HepG2 (cell line): ENCODE results near the gene RTEL1. TPM values are rescaled to one million over a fixed set of nuclear protein-coding genes. Genes with fewer than 3 reads are reported as not detected.

Source experiments
- ARNT2 ChIP-seq: sonication (generic); formaldehyde crosslinking; IDR thresholded peaks from 2 replicates; pipeline ENCODE4 v1.8.0; 2022; ENCODE audit warnings: mild to moderate bottlenecking, low read depth, missing genetic modification reagents, moderate library complexity
- E2F5 ChIP-seq: sonication (generic); formaldehyde crosslinking; conservative IDR thresholded peaks from 2 replicates; pipeline ENCODE4 v1.4.0; 2020; ENCODE audit warnings: missing genetic modification reagents
- GABPB1 ChIP-seq: IDR thresholded peaks from 2 replicates; pipeline ENCODE4 v1.6.1; 2016; ENCODE audit warnings: mild to moderate bottlenecking, missing genetic modification reagents, moderate library complexity, missing compliant biosample characterization
- HDAC2 ChIP-seq: sonication (generic); formaldehyde crosslinking; IDR thresholded peaks from 2 replicates; pipeline ENCODE4 v1.4.0; 2020; ENCODE audit warnings: missing genetic modification reagents
- KAT7 ChIP-seq: IDR thresholded peaks from 2 replicates; pipeline ENCODE4 v1.6.1; 2018; ENCODE audit warnings: borderline replicate concordance, missing compliant biosample characterization
- KDM6A ChIP-seq: IDR thresholded peaks from 2 replicates; pipeline ENCODE4 v1.6.1; 2016; ENCODE audit warnings: low read depth
- KLF15 ChIP-seq: sonication (generic); formaldehyde crosslinking; IDR thresholded peaks from 2 replicates; pipeline ENCODE4 v1.8.1; 2023; ENCODE audit warnings: borderline replicate concordance, mild to moderate bottlenecking, inconsistent platforms, missing genetic modification reagents, mixed read lengths
- MBNL3 ChIP-seq: fragments of 250-450 bp; sonication (Bioruptor Pico); conservative IDR thresholded peaks from 2 replicates; pipeline ENCODE4 v1.8.0; 2022; ENCODE audit warnings: mild to moderate bottlenecking, inconsistent platforms
- TFAP4 ChIP-seq: sonication (generic); IDR thresholded peaks from 2 replicates; pipeline ENCODE4 v1.6.1; 2016; ENCODE audit warnings: low read depth, borderline replicate concordance
- THAP9 ChIP-seq: sonication (generic); formaldehyde crosslinking; IDR thresholded peaks from 2 replicates; pipeline ENCODE4; 2020; ENCODE audit warnings: missing genetic modification reagents, mild to moderate bottlenecking, borderline replicate concordance
- ZBTB42 ChIP-seq: sonication (generic); formaldehyde crosslinking; IDR thresholded peaks from 2 replicates; pipeline ENCODE4 v1.5.0; 2020; ENCODE audit warnings: mild to moderate bottlenecking, missing genetic modification reagents
- ZBTB44 ChIP-seq: sonication (generic); formaldehyde crosslinking; IDR thresholded peaks from 2 replicates; pipeline ENCODE4 v1.4.0; 2020; ENCODE audit warnings: missing genetic modification reagents
- ZNF276 ChIP-seq: sonication (generic); formaldehyde crosslinking; IDR thresholded peaks from 2 replicates; pipeline ENCODE4 v1.4.0; 2020; ENCODE audit warnings: mild to moderate bottlenecking, low read depth, missing genetic modification reagents
- ZNF326 ChIP-seq: sonication (generic); formaldehyde crosslinking; IDR thresholded peaks from 2 replicates; pipeline ENCODE4 v1.4.0; 2020; ENCODE audit warnings: missing genetic modification reagents, borderline replicate concordance
- ZNF563 ChIP-seq: sonication (generic); formaldehyde crosslinking; IDR thresholded peaks from 2 replicates; pipeline ENCODE4 v1.8.0; 2022; ENCODE audit warnings: mild to moderate bottlenecking, moderate library complexity, missing genetic modification reagents
- ZNF629 ChIP-seq: sonication (generic); formaldehyde crosslinking; conservative IDR thresholded peaks from 2 replicates; pipeline ENCODE4 v1.5.0; 2020; ENCODE audit warnings: missing genetic modification reagents
- ZNF770 ChIP-seq: sonication (generic); formaldehyde crosslinking; IDR thresholded peaks from 2 replicates; pipeline ENCODE4 v1.5.0; 2020; ENCODE audit warnings: mild to moderate bottlenecking, missing genetic modification reagents
- ZSCAN20 ChIP-seq: sonication (generic); formaldehyde crosslinking; IDR thresholded peaks from 2 replicates; pipeline ENCODE4 v1.4.0; 2020; ENCODE audit warnings: missing genetic modification reagents, mild to moderate bottlenecking, borderline replicate concordance
- polyA plus RNA-seq, 8 experiments: library from polyadenylated mRNA; depleted of rRNA in 3 of 8; stranded (reverse) in 7 of 8; unstranded in 1 of 8; fragments of >200 nt; fragmentation: Illumina TruSeq in 4 of 8; extraction: Trizol in 4 of 8; gene quantifications; 2 replicates each; pipeline versions ENCODE4 v1.2.1 to v1.2.3, GENCODE V29; 2011 to 2016; ENCODE audit warnings: low read depth in 4 of 8, missing spikeins in 1 of 8, mixed read lengths in 1 of 8; ENCODE audit not compliant: insufficient read depth in 1 of 8
- total RNA-seq, 5 experiments: library from RNA; depleted of rRNA; stranded (reverse); fragments of >200 nt; fragmentation: Illumina TruSeq; extraction: Trizol; gene quantifications; 2 replicates each; pipeline ENCODE4 v1.2.3, GENCODE V29; 2016; ENCODE audit warnings: low read depth in 1 of 5

The RTEL1 gene
- total and polyA plus RNA-seq, 2 of the 13 experiments (the other 11 are each of a cell fraction or from before 2014, with no cell fraction given): 21.8 to 36.4 TPM

- TF ChIP-seq ZNF770 (CRISPR knock-in tag) (peak; percentile 64), E2F5 (CRISPR knock-in tag) (0 out of 2 replicates have a peak, but pooled peaks have one; percentile 53), HDAC2 (peak; percentile 89), KAT7 (CRISPR knock-in tag) (peak; percentile 96), ZSCAN20 (peak; percentile 95), ZBTB44 (peak; percentile 64; the same call in 1 of the 2 replicates), TFAP4 (peak; percentile 64; the same call in 1 of the 2 replicates), MBNL3 (no peak), ZNF563 (peak; percentile 34; the same call in 1 of the 2 replicates), THAP9 (CRISPR knock-in tag) (peak; percentile 87; the same call in 1 of the 2 replicates), ARNT2 (CRISPR knock-in tag) (peak; percentile 58; the same call in 1 of the 2 replicates), GABPB1 (CRISPR knock-in tag) (peak; percentile 92), KDM6A (CRISPR knock-in tag) (no peak), ZNF276 (CRISPR knock-in tag) (peak; percentile 94), KLF15 (no peak), ZBTB42 (no peak; the same call in 1 of the 2 replicates), ZNF326 (no peak), ZNF629 (no peak; the same call in none of the 2 replicates)
Measured at GRCh38 chr20:63628246-63628975, 29.7 kb upstream of the RTEL1 start (continued).
